DND-41 (cell line): ENCODE data around the gene EOLA2.

Experiments
- CTCF ChIP-seq: IDR thresholded peaks from 2 replicates; pipeline ENCODE4 v1.5.1; 2012; ENCODE audit warnings: borderline replicate concordance, low read length, moderate library complexity, mild to moderate bottlenecking; ENCODE audit not compliant: poor library complexity, severe bottlenecking; ENCODE audit errors: extremely low read depth
- EZH2 ChIP-seq: IDR thresholded peaks from 3 replicates; pipeline ENCODE4 v1.6.1; 2012; ENCODE audit warnings: borderline replicate concordance, low read depth, mild to moderate bottlenecking, moderate library complexity, low read length, inconsistent platforms; ENCODE audit not compliant: severe bottlenecking

GRCh38 chrX:149949743-149950436 is 11.6 kb upstream of the EOLA2 start:
- TF ChIP-seq CTCF (no peak), EZH2 (no peak)
